Body of pancreas (tissue), 4 donors: ENCODE data around the gene PERM1.

Experiments used
- POLR2A ChIP-seq, 3 donors: fragments of 450-650 bp; IDR thresholded peaks; one replicate each; pipeline ENCODE4 v1.6.1; 2016; ENCODE audit warnings: antibody characterized with exemption in 3 of 3, mild to moderate bottlenecking in 2 of 3
- TF ChIP-seq, protein P1 (sequence below), 7 experiments: fragments of 450-650 bp in 4 of 7; fragments of 200-600 bp in 3 of 7; sonication (generic) in 3 of 7; IDR thresholded peaks; one replicate each; pipeline ENCODE4 v1.5.1; 2016 to 2019; ENCODE audit warnings: antibody characterized with exemption in 7 of 7

DNA sequence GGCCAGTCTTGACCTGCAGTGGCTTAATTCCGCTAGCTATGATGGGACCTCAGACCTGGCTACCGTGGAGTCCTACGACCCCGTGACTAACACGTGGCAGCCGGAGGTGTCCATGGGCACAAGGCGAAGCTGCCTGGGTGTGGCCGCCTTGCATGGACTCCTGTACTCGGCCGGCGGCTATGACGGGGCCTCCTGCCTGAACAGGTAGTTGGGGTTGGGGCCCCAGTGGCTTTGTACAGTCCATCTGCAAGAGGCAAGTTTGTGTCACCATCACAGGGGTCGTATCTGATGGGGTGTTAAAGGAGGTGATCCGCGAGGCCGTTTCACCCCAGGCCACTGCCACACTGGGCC, 18.6 kb downstream of the PERM1 start:
- TF ChIP-seq, protein P1, sequence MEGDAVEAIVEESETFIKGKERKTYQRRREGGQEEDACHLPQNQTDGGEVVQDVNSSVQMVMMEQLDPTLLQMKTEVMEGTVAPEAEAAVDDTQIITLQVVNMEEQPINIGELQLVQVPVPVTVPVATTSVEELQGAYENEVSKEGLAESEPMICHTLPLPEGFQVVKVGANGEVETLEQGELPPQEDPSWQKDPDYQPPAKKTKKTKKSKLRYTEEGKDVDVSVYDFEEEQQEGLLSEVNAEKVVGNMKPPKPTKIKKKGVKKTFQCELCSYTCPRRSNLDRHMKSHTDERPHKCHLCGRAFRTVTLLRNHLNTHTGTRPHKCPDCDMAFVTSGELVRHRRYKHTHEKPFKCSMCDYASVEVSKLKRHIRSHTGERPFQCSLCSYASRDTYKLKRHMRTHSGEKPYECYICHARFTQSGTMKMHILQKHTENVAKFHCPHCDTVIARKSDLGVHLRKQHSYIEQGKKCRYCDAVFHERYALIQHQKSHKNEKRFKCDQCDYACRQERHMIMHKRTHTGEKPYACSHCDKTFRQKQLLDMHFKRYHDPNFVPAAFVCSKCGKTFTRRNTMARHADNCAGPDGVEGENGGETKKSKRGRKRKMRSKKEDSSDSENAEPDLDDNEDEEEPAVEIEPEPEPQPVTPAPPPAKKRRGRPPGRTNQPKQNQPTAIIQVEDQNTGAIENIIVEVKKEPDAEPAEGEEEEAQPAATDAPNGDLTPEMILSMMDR (IDR thresholded peaks at IDR 0.05), result no peak
- TF ChIP-seq POLR2A (IDR thresholded peaks at IDR 0.05), result no peak
